ENCODE data around the gene NPY4R.
"Not testable (repeated sequence)": the region's sequence is repeated elsewhere in the genome, so short reads cannot be mapped to it uniquely, and the experiment has no call there.

Gene NPY4R, protein sequence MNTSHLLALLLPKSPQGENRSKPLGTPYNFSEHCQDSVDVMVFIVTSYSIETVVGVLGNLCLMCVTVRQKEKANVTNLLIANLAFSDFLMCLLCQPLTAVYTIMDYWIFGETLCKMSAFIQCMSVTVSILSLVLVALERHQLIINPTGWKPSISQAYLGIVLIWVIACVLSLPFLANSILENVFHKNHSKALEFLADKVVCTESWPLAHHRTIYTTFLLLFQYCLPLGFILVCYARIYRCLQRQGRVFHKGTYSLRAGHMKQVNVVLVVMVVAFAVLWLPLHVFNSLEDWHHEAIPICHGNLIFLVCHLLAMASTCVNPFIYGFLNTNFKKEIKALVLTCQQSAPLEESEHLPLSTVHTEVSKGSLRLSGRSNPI

DNA sequence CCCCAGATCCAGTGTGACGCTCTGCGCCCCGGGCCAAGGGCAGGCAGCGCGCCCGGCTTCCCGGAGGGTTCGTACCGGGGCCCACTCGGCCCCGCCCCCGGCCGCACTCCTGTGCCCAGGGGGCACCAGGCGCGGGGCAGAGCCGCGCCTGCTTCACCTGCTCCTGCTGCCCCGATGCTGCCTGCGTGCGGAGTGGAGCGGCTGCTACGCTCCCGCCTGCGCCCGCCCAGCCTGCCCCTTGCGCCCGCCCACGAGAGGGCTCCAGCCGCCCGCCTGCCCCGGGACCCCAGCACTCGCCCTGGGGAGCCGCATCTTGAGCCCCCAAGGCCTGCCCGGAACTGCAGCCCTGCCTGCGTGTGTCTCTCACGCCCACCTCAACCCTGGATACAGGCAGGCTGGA is at the start of gene NPY4R:
TSS of gene NPY4R (minus strand) at position 194 of the 400 bp plus-strand sequence. CDS start 3,323 bp downstream, outside the sequence.
- DNase-seq: not testable (repeated sequence)

DNA sequence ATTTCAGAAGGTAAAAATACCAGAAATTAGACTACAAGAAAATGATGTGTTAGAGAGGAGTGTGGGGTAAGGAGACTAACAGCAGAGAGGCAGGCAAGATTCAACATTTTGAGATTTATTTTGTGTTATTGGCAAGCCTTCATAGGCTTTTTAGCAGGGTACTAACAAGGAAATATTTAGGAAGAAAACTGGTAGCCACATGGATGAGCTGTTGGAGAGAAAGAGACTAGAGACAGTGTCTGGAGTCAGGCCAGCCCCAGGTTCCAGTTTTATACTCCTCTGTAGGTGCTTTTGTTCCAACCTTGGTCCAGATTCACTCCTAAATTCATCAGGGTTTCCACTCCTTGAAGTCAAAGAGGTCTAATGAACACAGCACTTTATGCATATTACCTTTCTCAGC is 49.6 kb upstream of the NPY4R start:
- DNase-seq: no peak

GRCh38 chr10:46514899-46515298 is 49.1 kb upstream of the NPY4R start:
- no peak for DNase-seq

- no peak for DNase-seq
These were observed 48.7 kb upstream of the NPY4R start for GRCh38 chr10:46514431-46514861.

DNA sequence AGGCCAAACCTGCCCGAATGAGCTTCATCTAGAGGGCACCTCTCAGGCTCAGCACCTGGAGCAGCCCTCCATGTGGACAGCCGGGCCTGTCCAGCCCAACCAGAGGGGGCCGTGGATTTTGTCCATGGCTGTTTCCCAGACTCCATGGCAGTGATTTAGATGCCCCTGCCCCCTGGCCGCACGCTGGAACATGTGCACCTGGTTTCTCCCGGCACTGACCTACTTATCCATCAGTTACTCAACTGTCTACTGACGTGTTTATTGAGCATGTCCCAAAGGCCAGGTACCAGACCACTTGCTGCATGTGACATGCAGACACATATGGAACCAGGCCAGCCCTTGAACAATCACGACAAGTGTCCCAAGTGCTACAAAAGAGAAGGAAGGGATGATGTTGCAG is 47.6 kb upstream of the NPY4R start:
- DNase-seq: not testable (repeated sequence)

DNA sequence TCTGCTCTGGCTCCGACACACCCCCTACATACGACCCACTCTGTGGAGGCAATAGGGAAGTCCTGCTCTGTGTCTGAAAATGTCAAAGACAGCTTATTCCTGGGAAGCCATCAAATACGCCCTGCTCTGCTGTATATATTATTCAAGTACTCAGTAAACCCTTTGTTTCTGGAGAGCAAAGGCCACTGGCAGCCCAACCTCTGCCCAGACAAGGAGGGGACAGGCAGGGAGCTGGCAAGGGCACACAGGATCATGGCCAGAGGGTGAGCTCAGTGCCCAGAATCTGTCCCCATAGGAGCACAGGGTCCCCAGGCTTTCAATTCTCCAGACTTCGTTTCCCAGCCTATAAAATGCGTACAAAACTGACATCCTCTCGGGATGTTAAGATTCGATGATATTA is 47.0 kb upstream of the NPY4R start:
- DNase-seq: not testable (repeated sequence)

DNA sequence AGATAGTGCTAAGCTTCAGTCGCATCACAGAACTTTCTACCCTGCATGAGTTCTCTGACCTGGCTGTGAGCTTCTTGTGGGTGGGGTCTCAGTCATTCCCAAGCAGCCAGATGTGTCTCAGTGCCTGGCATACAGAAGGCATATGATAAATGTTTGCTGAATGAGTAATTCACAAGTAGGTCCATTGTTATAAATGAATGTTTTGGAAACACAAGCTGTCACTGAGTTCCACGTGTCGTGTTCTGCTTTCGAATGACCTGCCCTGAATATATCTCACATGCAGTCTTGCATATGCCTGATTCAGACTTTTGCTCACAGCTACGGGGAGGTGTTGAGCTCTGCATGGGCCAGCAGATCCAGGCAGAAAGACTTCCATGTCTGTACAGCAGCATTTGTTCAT is 46.2 kb upstream of the NPY4R start:
- DNase-seq: not testable (repeated sequence)

GRCh38 chr10:46499990-46500389 is 34.2 kb upstream of the NPY4R start:
- not testable (repeated sequence) for DNase-seq

- DNase-seq: not testable (repeated sequence)
These were observed 33.4 kb upstream of the NPY4R start for GRCh38 chr10:46498985-46499703.

DNA sequence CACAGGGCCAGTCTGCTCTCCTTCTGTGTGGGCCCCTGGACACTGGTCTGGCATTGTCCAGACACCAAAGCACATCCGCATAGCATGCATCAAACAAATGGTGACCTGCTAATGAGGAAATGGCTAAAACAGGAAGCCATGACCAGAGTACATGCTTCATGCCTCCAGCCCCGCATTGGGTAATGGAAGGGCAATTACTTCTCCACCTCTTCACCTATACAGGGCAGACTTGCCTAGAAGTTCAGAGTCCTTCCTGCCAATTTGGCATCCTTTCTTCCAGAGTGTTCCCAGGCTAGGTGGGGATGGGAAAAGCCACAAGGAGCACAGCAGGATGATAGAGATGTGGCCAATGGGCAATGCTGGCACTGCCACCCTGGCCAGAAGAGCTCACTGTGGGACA is 32.1 kb upstream of the NPY4R start:
- DNase-seq: not testable (repeated sequence)

- DNase-seq: not testable (repeated sequence)
These were observed 31.6 kb upstream of the NPY4R start for GRCh38 chr10:46497401-46497800.

DNA sequence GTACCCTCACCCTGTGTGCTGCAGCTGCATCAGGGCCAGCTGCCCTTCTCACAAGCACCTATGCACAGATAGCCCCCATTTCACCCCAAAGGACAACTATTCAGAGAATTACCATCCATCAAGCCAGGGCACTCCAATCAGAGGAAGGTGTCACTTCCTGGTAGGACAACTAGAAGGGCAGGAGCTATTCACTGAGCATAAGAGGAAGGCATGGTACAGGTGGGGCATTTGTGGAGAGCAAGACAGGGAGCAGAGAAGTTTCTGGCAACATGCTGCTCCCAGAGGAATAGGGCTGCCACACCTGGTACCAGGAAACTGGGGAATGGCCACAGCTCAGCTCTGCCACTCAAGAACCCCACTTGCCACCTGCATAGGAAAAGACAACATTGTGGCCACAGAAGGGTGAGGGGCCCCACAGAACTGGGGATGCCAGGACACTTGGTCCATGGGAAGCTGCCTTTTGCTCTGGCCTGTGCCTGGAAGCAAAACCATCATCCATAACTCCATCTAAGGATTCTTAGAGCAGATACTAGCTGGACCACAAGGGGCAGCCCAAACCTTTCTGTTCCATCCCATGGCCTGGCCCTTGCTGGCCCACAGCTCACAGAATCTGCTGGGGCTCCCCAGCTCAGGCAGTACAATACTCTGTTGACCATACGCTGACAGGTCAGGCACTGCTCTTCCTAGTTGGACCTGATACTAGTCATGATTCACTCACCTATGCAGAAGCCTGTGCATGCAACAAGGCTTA is 25.8 kb upstream of the NPY4R start:
- DNase-seq: not testable (repeated sequence)

GRCh38 chr10:46490285-46490684 is 24.5 kb upstream of the NPY4R start:
- DNase-seq: not testable (repeated sequence)

- DNase-seq: not testable (repeated sequence)
These were observed 20.7 kb upstream of the NPY4R start for GRCh38 chr10:46486459-46486858.

DNA sequence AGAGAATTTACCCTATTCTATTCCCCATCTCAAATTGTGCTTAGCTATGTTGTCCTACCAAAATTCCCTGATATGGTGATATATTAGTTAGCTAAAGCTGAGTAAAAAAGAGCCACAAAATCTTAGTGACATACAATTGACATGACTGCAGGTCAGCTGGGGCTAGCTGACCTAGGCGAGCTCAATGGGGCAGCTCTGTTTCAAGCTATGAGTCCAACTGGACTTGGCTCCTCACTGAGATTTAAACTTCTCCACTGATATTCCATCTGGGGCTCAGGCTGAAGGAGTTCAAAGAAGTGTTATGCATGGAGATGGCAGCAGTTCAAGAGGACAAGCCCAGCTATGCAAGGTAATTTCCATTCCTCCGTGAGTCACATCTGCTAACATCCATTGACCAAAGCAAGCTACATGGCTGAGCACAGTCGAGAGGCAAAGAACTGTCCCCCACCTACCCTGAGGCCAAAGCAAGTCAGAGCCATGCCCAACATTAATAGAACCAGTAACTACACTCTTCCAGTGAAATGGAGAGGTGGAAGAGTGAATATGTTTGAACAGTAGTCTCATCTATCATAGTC is 9.1 kb upstream of the NPY4R start:
- DNase-seq: not testable (repeated sequence)

GRCh38 chr10:46473758-46474157 is 8.0 kb upstream of the NPY4R start:
- DNase-seq: not testable (repeated sequence)

- DNase-seq: not testable (repeated sequence)
These were observed 4.4 kb upstream of the NPY4R start for GRCh38 chr10:46470134-46470533.

DNA sequence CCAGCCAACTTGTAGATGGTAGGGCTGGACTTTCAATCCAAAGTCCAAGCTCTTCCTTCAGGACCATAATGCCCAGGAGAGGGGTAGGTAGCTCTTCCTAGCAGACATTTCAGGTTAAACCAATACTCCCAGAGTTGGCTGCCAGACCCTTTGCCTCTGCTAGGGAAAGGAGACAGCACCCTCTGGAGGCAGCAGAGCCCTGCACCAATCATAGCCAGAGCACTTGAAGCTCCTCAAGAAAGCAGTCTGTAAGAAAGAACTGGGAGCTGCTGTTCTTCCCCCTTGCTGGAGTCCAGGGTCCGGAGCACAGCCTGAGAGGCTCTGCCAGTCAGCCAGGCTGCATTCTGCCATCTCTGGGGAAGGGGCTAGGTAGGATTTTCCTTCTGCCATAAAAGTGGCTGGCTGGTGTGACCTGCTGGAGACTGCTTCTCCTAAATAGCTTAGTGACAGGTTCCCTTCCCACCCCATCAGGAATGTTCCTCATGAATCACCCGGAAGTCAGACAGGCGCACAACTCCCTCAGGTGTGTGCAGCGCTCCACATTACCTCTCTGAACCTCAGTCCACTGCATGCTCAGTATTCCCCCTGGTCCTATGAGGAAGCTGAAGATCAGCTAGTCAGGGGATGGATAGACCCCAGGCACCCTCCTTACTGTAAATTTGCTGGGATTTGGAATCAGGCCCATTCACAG is 2.5 kb upstream of the NPY4R start:
- not testable (repeated sequence) for DNase-seq

DNA sequence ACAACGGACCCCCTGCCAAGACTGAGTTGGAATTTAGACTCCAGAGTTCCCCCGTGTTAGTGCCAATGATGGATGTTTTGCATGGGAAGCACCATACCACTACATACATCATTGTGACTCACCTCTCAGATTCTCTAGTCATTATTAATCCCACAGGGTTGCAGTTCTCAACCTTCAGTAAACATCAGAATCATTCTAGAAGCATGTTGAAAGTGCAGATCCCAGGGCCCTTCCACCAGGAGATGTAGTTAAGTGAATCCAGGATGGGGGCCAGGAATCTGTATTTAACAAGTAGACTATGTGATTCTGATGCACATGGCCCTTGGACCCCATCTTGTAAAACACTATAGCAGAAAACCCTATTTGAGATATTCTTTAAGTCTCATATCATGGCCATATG is 2.1 kb downstream of the NPY4R start:
- DNase-seq: not testable (repeated sequence)

- DNase-seq: not testable (repeated sequence)
These were observed 3.5 kb downstream of the NPY4R start for GRCh38 chr10:46462276-46462675.

- not testable (repeated sequence) for DNase-seq
These were observed 6.2 kb downstream of the NPY4R start for GRCh38 chr10:46459579-46459978.

All from amygdala (tissue), 56 donors.